Gastroesophageal sphincter (tissue), 3 donors: ENCODE measurements around the gene TMEM121B.

Experiments used
- POLR2A ChIP-seq, 2 donors: fragments of 450-650 bp; IDR thresholded peaks; one replicate each; pipeline ENCODE4 v1.6.1; 2017; ENCODE audit warnings: antibody characterized with exemption in 2 of 2, mild to moderate bottlenecking in 2 of 2, moderate library complexity in 1 of 2
- TF ChIP-seq, protein P1 (sequence below), 4 experiments: fragments of 200-600 bp in 2 of 4; fragments of 450-650 bp in 2 of 4; sonication (generic) in 1 of 4; IDR thresholded peaks; one replicate each; pipeline ENCODE4 v1.5.1; 2017 to 2019; ENCODE audit warnings: antibody characterized with exemption in 4 of 4, mild to moderate bottlenecking in 2 of 4, moderate library complexity in 2 of 4

DNA sequence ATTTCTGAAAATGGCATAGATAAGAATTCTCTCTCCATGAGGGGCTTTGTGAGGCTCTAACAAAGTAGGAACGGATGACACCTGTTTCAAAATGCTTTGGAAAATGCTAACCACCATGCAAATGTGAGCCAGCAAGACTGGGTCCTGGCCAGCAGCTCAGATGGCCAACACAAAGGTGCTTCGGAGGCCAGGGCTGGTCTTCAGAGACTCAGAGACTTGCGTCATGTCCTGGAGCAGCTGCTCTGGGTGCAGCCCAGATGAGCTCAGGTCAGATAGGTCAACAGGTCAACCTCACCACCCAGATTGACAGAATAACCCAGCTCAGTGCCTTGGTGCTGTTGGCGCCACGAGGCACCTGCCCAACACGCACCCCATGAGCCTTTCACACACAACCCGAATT, 12.0 kb upstream of the TMEM121B start:
- TF ChIP-seq, protein P1, sequence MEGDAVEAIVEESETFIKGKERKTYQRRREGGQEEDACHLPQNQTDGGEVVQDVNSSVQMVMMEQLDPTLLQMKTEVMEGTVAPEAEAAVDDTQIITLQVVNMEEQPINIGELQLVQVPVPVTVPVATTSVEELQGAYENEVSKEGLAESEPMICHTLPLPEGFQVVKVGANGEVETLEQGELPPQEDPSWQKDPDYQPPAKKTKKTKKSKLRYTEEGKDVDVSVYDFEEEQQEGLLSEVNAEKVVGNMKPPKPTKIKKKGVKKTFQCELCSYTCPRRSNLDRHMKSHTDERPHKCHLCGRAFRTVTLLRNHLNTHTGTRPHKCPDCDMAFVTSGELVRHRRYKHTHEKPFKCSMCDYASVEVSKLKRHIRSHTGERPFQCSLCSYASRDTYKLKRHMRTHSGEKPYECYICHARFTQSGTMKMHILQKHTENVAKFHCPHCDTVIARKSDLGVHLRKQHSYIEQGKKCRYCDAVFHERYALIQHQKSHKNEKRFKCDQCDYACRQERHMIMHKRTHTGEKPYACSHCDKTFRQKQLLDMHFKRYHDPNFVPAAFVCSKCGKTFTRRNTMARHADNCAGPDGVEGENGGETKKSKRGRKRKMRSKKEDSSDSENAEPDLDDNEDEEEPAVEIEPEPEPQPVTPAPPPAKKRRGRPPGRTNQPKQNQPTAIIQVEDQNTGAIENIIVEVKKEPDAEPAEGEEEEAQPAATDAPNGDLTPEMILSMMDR (IDR thresholded peaks at IDR 0.05), result no peak
- TF ChIP-seq POLR2A (IDR thresholded peaks at IDR 0.05), result no peak
